Skeletal muscle satellite cell (primary cell): Measurements from ENCODE around the gene LCNL1.

Experiments used
- H3K27me3 ChIP-seq: 2 replicates; pipeline ENCODE4 v1.7.0; 2013; ENCODE audit warnings: low read length; ENCODE audit not compliant: control insufficient read depth, insufficient read depth
- H3K36me3 ChIP-seq: 2 replicates; pipeline ENCODE4 v1.7.0; 2013; ENCODE audit warnings: mild to moderate bottlenecking, control low read depth, low read length; ENCODE audit not compliant: insufficient read depth
- H3K4me1 ChIP-seq: 2 replicates; pipeline ENCODE4 v1.7.0; 2013; ENCODE audit warnings: low read length; ENCODE audit not compliant: control insufficient read depth, insufficient read depth
- H3K4me2 ChIP-seq: 2 replicates; pipeline ENCODE4 v1.7.0; 2013; ENCODE audit warnings: mild to moderate bottlenecking, low read length
- H3K4me3 ChIP-seq: 2 replicates; pipeline ENCODE4 v1.7.0; 2013; ENCODE audit warnings: low read length
- H3K9ac ChIP-seq: 2 replicates; pipeline ENCODE4 v1.7.0; 2013; ENCODE audit warnings: mild to moderate bottlenecking, low read depth, low read length, moderate library complexity
- H3K9me3 ChIP-seq: replicated peaks from 2 replicates; pipeline ENCODE4 v1.7.0; 2013; ENCODE audit warnings: mild to moderate bottlenecking, control low read depth, low read length

LCNL1 gene

GRCh38 chr9:136992819-136993369 lies 10.1 kb downstream of the LCNL1 start:
- no peaks in the 10 kb centered on the region for H3K9me3 ChIP-seq
- no peaks in the 10 kb centered on the region for H3K36me3 ChIP-seq
- H3K4me2 ChIP-seq, result peak overlapping the region; percentile 92
- H3K4me3 ChIP-seq, result peak overlapping the region; percentile 88
- peak overlapping the region; percentile 78 for H3K9ac ChIP-seq
- H3K4me1 ChIP-seq, result peaks cover 47% of the 10 kb centered on the region
- no peaks in the 10 kb centered on the region for H3K27me3 ChIP-seq

- Histone ChIP-seq H3K4me2 (peak overlapping the region; percentile 92), H3K9ac (no peak overlapping the region), H3K4me3 (no peak overlapping the region), H3K4me1 (peaks cover 52% of the 10 kb centered on the region), H3K27me3 (no peaks in the 10 kb centered on the region), H3K36me3 (no peaks in the 10 kb centered on the region), H3K9me3 (no peaks in the 10 kb centered on the region)
Measured at GRCh38 chr9:136994180-136994887, 11.5 kb downstream of the LCNL1 start.

- Histone ChIP-seq H3K9ac (no peak overlapping the region), H3K4me1 (peaks cover 53% of the 10 kb centered on the region), H3K9me3 (no peaks in the 10 kb centered on the region), H3K4me3 (no peak overlapping the region), H3K36me3 (no peaks in the 10 kb centered on the region), H3K27me3 (no peaks in the 10 kb centered on the region), H3K4me2 (peak overlapping the region; percentile 80)
Measured at GRCh38 chr9:136994888-136995230, 12.1 kb downstream of the LCNL1 start.

- Histone ChIP-seq H3K4me3 (no peak overlapping the region), H3K27me3 (no peaks in the 10 kb centered on the region), H3K9me3 (no peaks in the 10 kb centered on the region), H3K36me3 (no peaks in the 10 kb centered on the region), H3K4me1 (peaks cover 59% of the 10 kb centered on the region), H3K4me2 (peak overlapping the region; percentile 80), H3K9ac (no peak overlapping the region)
Measured at GRCh38 chr9:136995362-136995761, 12.6 kb downstream of the LCNL1 start.

GRCh38 chr9:136995772-136996311 lies 13.0 kb downstream of the LCNL1 start:
- Histone ChIP-seq H3K36me3 (no peaks in the 10 kb centered on the region), H3K9ac (peak overlapping the region; percentile 52), H3K4me2 (peak overlapping the region; percentile 80), H3K4me3 (peak overlapping the region; percentile 55), H3K4me1 (peaks cover 62% of the 10 kb centered on the region), H3K9me3 (no peaks in the 10 kb centered on the region), H3K27me3 (no peaks in the 10 kb centered on the region)

- H3K9ac ChIP-seq, result peak within 1 kb of the TSS; percentile 52
- peak within 1 kb of the TSS; percentile 55 for H3K4me3 ChIP-seq
- peaks cover 62% of the 10 kb centered on the region for H3K4me1 ChIP-seq
- no peaks in the 10 kb centered on the region for H3K27me3 ChIP-seq
- H3K4me2 ChIP-seq, result peak within 1 kb of the TSS; percentile 80
- no peaks in the 10 kb centered on the region for H3K9me3 ChIP-seq
- H3K36me3 ChIP-seq, result no peaks in the 10 kb centered on the region
Measured at GRCh38 chr9:136996361-136997292, 13.8 kb downstream of the LCNL1 start, which contains the start of gene CLIC3. Gene CLIC3 (minus strand): TSS chr9:136996568. CDS start chr9:136996543, 25 bp downstream.

- no peaks in the 10 kb centered on the region for H3K36me3 ChIP-seq
- no peak overlapping the region for H3K9ac ChIP-seq
- no peak overlapping the region for H3K4me3 ChIP-seq
- H3K9me3 ChIP-seq, result no peaks in the 10 kb centered on the region
- no peak overlapping the region for H3K4me2 ChIP-seq
- peaks cover 62% of the 10 kb centered on the region for H3K4me1 ChIP-seq
- H3K27me3 ChIP-seq, result no peaks in the 10 kb centered on the region
Measured at GRCh38 chr9:136997371-136997770, 14.6 kb downstream of the LCNL1 start.

- no peaks in the 10 kb centered on the region for H3K9me3 ChIP-seq
- H3K4me3 ChIP-seq, result no peak overlapping the region
- peaks cover 61% of the 10 kb centered on the region for H3K4me1 ChIP-seq
- no peak overlapping the region for H3K4me2 ChIP-seq
- no peaks in the 10 kb centered on the region for H3K27me3 ChIP-seq
- no peaks in the 10 kb centered on the region for H3K36me3 ChIP-seq
- no peak overlapping the region for H3K9ac ChIP-seq
Measured at GRCh38 chr9:136997830-136998234, 15.0 kb downstream of the LCNL1 start.

- Histone ChIP-seq H3K9me3 (no peaks in the 10 kb centered on the region), H3K4me1 (peaks cover 40% of the 10 kb centered on the region), H3K27me3 (no peaks in the 10 kb centered on the region), H3K4me3 (no peak overlapping the region), H3K4me2 (peak overlapping the region; percentile 28), H3K36me3 (no peaks in the 10 kb centered on the region), H3K9ac (no peak overlapping the region)
Measured at GRCh38 chr9:137000177-137000930, 17.6 kb downstream of the LCNL1 start.

- no peaks in the 10 kb centered on the region for H3K27me3 ChIP-seq
- no peak overlapping the region for H3K9ac ChIP-seq
- no peak overlapping the region for H3K4me2 ChIP-seq
- H3K36me3 ChIP-seq, result no peaks in the 10 kb centered on the region
- H3K9me3 ChIP-seq, result no peaks in the 10 kb centered on the region
- peaks cover 23% of the 10 kb centered on the region for H3K4me1 ChIP-seq
- H3K4me3 ChIP-seq, result no peak overlapping the region
Measured at GRCh38 chr9:137001857-137002645, 19.3 kb downstream of the LCNL1 start.
